Measurements from ENCODE around the gene PAFAH2. TPM values are rescaled to one million over a fixed set of nuclear protein-coding genes. Genes with fewer than 3 reads are reported as not detected.
"Not testable (repeated sequence)": the region's sequence is repeated elsewhere in the genome, so short reads cannot be mapped to it uniquely, and the experiment has no call there.

The PAFAH2 gene
- total RNA-seq, 2 donors from 2014 or later, result 14.2 to 20.0 TPM

DNA sequence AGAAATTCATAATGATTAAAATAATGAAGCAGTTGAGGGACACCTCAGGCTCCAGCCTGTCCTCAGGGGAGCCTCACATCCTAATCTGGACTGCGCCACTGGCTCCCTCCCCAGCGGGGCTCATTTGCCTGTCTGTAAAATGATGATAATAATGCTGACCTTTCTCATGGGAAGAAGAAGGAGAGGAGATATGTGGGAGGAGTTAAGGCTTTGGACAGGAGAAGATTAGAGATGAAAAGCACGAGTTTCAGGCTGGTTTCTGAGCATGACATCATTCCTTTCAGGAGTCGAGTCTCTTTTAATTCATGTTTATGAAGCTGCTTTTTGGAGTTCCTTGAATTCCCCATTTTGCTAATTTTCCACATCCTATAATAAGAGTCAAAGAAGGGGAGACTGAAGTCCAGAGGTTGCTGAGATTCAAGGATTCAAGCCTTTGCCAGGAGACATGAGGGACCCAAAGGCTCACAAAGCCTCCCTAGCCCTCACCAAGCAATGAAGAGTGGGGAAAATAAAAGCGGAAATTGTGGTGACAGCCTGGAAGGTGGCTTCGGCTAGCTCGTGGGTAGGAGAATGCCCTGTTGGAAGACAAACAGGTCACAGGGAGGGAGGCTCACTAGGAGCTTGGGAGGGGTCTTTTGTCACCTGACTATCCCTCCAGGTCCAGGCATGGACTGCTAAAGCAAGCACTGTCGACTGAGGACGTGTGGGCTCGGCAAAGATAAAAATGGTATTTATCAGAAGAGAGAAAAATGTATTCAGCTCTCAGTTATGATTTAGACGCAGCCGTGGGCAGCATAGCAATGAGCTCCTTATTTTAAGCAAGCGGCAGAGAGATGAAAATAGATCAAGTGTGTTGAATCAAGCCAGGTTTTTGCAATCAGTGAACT, 64.1 kb downstream of the PAFAH2 start:
- no peak overlapping the region for H3K27ac Mint-ChIP-seq
- no peak overlapping the region for H3K4me3 Mint-ChIP-seq
- H3K27me3 Mint-ChIP-seq, result no peaks in the 10 kb centered on the region
- no peak for DNase-seq (ENCODE audit: low spot score)
- no peaks in the 10 kb centered on the region for H3K36me3 Mint-ChIP-seq
- ATAC-seq, result no peak
- no peaks in the 10 kb centered on the region for H3K9me3 Mint-ChIP-seq
- H3K4me1 Mint-ChIP-seq (ENCODE audit: low read depth in 2 of 2), result no peaks in the 10 kb centered on the region

DNA sequence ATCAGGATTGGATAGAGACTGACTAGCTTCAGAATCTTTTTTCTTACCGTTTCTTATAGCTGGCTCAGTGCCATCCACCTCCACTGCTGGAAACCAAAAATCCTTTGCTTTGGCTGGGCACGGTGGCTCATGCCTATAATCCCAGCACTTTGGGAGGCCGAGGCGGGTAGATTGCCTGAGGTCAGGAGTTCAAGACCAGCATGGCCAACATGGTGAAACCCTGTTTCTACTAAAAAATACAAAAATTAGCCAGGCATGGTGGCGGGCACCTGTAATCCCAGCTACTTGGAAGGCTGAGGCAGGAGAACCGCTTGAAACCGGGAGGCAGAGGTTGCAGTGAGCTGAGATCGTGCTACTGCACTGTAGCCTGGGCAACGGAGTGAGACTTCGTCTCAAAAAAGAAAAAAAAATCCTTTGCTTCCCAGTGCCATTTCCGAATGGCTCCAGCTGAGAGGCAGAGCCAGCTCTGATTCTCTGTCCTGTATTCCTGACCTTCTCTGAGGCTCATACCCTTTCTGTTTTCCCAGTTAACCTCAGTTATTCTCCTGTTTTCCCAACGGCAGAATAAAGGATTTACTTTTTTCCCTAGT, 65.0 kb downstream of the PAFAH2 start:
- H3K27ac Mint-ChIP-seq, result not testable (repeated sequence)

DNA sequence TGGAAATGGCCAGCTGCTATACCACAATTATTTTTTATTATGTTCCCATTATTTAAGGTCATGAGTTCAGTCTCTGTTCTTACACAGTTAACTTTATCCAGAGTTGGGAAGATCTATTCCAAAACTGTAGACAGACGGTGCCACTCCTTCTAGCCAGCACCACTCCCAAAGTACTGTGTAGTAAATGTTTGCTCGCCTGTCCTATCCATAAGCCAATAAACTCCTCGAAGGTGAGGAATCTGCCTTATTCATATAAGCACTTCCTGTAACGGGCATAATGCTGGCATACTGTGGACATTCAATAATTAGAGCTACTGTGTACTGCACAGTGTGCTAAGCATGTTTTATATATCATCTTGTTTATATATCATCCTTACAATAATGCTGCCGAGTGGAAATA, 65.5 kb downstream of the PAFAH2 start:
- H3K27me3 Mint-ChIP-seq, result no peaks in the 10 kb centered on the region
- DNase-seq (ENCODE audit: low spot score), result no peak
- no peak overlapping the region for H3K4me3 Mint-ChIP-seq
- H3K36me3 Mint-ChIP-seq, result no peaks in the 10 kb centered on the region
- no peak for ATAC-seq
- H3K9me3 Mint-ChIP-seq, result no peaks in the 10 kb centered on the region
- no peak overlapping the region for H3K27ac Mint-ChIP-seq
- H3K4me1 Mint-ChIP-seq (ENCODE audit: low read depth in 2 of 2), result no peaks in the 10 kb centered on the region

More for the DNA sequence above, 65.0 kb downstream of the PAFAH2 start:
- DNase-seq (ENCODE audit: low spot score); H3K4me3 Mint-ChIP-seq; H3K4me1 Mint-ChIP-seq (ENCODE audit: low read depth in 2 of 2); H3K36me3 Mint-ChIP-seq; H3K27me3 Mint-ChIP-seq; ATAC-seq; H3K9me3 Mint-ChIP-seq: not testable (repeated sequence)

DNA sequence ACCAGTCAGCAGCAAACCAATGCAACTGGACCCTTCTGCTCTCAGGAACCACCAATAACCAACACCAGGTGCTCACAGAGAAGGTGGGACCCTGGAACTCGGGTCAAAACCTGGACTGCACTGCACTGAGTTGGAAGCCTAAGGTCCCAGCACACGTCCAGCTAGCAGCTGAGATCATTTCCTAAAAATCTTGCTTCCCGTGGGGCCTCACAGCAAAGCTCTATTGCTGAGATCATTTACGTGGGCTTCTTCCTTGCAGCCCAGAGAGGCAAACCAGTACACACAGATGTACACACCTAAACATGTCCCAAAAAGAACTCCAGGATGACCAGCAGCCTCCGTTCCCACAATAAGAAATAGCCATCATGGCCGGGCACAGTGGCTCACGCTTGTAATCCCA, 68.8 kb downstream of the PAFAH2 start:
- Mint-ChIP-seq H3K4me3 (no peak overlapping the region), H3K9me3 (no peaks in the 10 kb centered on the region)

DNA sequence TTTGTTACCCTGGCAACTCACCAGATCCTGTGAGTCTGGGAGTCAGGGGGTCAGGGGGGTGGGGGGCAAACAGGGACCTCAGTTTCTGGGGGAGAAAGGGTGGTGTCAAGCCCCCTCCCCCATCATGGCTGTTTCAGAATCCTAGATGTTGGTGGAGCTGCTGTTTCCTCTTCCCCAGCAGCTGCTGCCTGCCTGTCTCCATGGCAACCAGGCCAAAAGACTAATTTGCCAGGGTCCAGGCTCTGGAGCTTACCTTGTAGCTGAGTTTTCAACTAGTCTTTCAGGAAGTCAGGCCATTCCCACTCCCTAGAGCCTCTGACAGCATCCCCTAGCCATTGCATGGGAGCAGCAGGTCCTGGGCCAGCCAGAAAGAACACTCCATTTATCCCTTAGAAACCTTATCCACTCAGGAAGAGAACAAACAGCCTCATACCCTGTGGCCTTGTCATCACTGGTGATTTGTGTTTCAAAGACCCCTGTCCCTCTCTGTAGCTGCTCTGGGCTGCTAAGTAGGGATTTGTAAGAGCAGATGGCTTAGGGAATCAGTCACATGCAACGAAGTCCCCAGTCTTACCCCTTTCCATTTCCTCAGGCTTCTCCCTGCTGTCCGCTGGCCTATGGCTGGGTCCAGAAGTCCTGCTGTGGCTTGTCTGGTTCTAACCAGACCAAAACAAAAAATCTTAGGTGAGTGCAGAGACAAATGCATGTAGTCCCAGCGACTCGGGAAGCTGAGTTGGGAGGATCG, 70.2 kb downstream of the PAFAH2 start:
- Mint-ChIP-seq H3K27ac (no peak overlapping the region), H3K27me3 (no peaks in the 10 kb centered on the region), H3K4me3 (no peak overlapping the region), H3K9me3 (no peaks in the 10 kb centered on the region), H3K36me3 (no peaks in the 10 kb centered on the region), H3K4me1 (ENCODE audit: low read depth in 2 of 2) (peaks cover 6% of the 10 kb centered on the region in 2 donors)
- no peak for ATAC-seq
- no peak for DNase-seq (ENCODE audit: low spot score)

More for the DNA sequence above, 68.8 kb downstream of the PAFAH2 start:
- ATAC-seq (no peak), DNase-seq (ENCODE audit: low spot score) (no peak)
- no peaks in the 10 kb centered on the region for H3K4me1 Mint-ChIP-seq (ENCODE audit: low read depth in 2 of 2)
- H3K27me3 Mint-ChIP-seq, result no peaks in the 10 kb centered on the region
- H3K27ac Mint-ChIP-seq, result no peak overlapping the region
- no peaks in the 10 kb centered on the region for H3K36me3 Mint-ChIP-seq

DNA sequence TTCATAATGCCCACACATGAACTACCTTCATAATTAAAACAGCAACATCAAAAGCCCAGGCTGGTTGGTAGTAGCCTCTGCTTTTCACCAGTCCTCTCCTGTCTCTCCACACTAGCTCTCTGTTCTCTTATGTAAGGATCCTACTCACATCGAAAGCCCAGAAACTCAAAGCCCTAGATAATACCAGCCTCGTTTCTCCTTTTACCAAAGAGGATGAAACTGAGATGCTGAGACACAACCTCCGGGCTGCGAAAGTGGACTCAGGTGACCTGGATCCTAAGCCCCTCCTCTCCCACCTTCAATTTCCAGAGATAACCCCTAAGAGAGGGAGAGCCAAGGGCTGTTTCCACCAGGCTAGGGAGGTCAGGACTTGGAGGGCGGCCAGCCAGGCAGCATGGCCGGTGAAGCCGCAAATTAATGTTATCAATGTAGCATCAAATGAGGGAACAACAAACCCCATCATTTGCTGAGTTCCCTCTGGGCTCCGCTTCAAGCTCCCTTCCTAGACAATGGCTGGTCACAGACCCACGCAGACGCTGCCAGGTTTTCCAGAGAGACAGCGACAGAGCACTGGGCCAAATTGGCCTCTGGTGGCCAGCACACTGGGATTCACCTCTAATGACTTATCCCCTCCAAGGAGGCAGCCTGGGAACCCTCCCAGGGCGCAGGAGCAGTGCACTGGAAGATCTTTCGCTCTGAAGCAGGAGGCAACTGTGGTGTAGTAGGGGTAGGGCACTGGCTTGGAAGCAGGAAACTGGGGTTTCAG, 70.9 kb downstream of the PAFAH2 start:
- ATAC-seq, result no peak

DNA sequence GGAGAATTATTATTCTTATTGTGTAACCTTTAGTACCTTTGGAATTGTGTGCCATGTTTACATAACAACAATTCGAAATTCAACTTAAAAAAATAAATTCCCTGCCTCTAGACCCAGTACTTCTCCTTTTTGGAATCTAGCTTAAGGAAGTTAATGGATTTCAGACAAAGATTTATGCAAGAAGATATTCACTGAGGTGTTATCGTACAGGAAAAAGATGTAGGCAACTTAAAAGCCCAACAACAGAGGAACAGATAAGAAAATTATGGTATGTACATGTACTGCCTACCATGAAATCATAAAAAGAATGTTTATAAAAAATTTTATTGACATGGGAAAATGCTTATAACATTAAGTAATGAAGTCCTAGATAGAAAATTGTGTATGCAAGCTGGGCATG, 73.4 kb downstream of the PAFAH2 start:
- H3K4me3 Mint-ChIP-seq, result no peak overlapping the region
- no peak for ATAC-seq
- no peaks in the 10 kb centered on the region for H3K9me3 Mint-ChIP-seq

More for the DNA sequence above, 70.9 kb downstream of the PAFAH2 start:
- Mint-ChIP-seq H3K36me3 (no peaks in the 10 kb centered on the region), H3K9me3 (no peaks in the 10 kb centered on the region), H3K4me1 (ENCODE audit: low read depth in 2 of 2) (peaks cover 12% of the 10 kb centered on the region in 2 donors), H3K4me3 (no peak overlapping the region), H3K27me3 (no peaks in the 10 kb centered on the region), H3K27ac (no peak overlapping the region)
- DNase-seq (ENCODE audit: low spot score), result no peak

DNA sequence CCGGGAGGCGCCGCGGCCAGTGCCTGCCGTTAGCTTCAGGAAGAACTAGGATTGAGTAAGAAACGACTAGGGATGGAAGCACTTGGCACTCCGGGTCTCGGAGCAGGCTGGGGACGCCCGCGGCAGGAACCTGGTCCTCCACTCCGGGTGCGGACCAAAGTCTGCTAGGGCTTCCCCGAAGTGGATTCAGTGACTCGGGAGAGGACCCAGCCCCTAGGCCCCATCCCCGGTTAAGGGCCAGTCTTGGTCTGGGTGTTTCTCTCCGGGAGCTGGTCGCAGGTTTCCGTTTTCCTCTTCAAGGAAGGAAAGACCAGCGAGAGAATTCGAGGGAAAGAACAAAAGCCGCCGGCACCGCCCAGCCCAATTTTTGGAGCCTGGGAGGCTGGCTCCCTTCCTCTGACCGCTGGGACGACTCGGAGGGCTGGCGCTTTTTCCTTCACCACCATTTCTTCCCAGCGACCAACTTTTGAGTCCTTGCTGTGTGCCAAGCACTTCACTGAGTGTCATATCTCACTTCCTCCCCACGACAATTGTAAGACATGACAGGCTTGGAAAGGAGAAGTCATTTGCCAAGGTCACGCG, 74.8 kb downstream of the PAFAH2 start:
- Mint-ChIP-seq H3K4me3 (peak overlapping the region; percentile 84), H3K36me3 (no peaks in the 10 kb centered on the region), H3K27me3 (no peaks in the 10 kb centered on the region), H3K4me1 (ENCODE audit: low read depth in 2 of 2) (peaks cover 17 to 19% of the 10 kb centered on the region in 2 donors), H3K27ac (no peak overlapping the region), H3K9me3 (no peaks in the 10 kb centered on the region)
- ATAC-seq, result peak; percentile 43 to 52
- DNase-seq (ENCODE audit: low spot score), result no peak

More for the DNA sequence above, 73.4 kb downstream of the PAFAH2 start:
- no peaks in the 10 kb centered on the region for H3K27me3 Mint-ChIP-seq
- no peak for DNase-seq (ENCODE audit: low spot score)
- no peaks in the 10 kb centered on the region for H3K36me3 Mint-ChIP-seq
- H3K27ac Mint-ChIP-seq, result no peak overlapping the region
- H3K4me1 Mint-ChIP-seq (ENCODE audit: low read depth in 2 of 2), result peaks cover 14 to 17% of the 10 kb centered on the region in 2 donors

DNA sequence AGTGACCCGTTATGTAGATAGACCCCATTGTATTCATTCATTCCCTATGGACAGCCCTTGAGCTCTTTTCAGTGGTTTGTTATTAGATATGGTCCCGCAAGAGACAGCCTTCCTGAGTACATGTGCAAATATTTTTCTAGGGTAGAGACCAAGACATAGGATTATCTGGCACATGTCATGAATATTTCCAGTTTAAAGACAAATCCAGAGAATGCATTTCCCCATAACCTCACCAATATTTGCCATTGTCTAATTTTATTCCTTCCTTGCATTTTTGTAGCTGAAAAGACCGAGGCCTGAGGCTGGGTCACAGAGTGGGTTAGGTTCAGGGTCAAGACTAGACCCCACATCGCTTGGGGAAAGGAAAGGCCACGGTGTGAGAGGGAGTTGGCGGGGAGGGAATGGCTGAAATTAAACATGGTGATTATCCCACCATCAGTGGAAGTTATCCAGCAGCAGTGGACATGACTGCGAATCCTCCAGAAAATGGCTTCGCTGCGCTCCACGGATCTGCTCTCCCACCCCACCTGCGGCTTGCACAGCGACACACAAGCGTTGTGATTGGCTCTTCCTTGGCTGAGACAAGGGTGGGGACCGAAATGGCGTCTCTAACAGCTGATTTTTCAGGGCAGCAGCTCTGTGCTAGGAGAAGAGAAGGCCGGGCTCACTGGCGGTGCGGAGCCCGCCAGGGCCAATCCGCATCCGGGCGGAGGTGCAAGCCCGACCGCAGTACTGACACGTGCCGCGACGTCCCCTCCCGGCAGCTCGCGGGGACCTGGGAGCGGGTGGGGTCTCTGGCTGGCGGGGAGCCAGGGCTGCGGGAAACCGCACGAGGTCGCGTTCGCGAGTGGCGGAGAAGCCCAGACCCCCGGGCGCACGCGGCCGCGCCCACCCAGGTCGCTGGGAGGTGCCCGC, 75.5 kb downstream of the PAFAH2 start:
- Mint-ChIP-seq H3K36me3 (no peaks in the 10 kb centered on the region), H3K9me3 (no peaks in the 10 kb centered on the region), H3K4me3 (peak overlapping the region; percentile 84), H3K4me1 (ENCODE audit: low read depth in 2 of 2) (peaks cover 22 to 24% of the 10 kb centered on the region in 2 donors), H3K27ac (no peak overlapping the region), H3K27me3 (no peaks in the 10 kb centered on the region)
- ATAC-seq, result peak; percentile 78 to 88
- no peak for DNase-seq (ENCODE audit: low spot score)

DNA sequence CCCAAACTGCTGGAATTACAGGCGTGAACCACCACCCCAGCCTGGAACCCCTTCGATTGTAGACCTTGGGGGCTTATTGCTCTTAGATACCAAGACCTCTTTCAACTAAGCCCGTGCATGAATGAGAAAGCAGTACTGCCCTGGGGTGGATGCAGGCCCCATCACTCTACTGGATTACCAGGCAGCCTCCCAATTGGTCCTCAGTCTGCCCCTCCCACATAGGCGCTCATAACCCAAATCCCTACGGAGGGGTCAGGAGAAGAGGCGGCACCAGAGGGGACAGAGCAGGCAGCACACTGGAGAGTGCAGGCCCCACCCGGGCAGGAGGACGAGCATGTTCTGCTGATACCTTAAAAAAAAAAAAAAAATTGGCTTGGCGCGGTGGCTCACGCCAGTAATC, 79.2 kb downstream of the PAFAH2 start:
- Mint-ChIP-seq H3K4me1 (ENCODE audit: low read depth in 2 of 2) (peaks cover 20 to 23% of the 10 kb centered on the region in 2 donors), H3K9me3 (no peaks in the 10 kb centered on the region), H3K4me3 (no peak overlapping the region), H3K36me3 (no peaks in the 10 kb centered on the region), H3K27me3 (no peaks in the 10 kb centered on the region), H3K27ac (no peak overlapping the region)
- no peak for DNase-seq (ENCODE audit: low spot score)
- ATAC-seq, result no peak

DNA sequence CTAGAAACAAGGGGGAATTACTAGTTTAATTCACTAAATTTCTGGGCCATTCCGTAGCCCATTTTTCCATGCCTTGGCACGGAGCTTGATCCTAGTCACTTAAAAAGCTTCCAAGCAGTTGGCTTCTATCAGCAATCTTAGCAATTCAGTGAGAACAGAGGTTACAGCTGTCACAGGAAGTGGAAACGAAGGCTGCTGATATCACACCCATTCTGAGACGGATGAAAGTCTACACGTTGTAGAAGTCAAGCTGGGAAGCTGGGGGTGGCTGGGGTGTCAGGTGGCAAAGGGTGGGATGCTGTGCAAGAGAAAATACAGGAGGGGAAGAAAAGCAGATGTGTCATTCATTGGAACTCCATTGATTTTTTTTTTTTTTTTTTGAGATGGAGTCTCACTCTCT, 79.9 kb downstream of the PAFAH2 start:
- H3K27me3 Mint-ChIP-seq, result no peaks in the 10 kb centered on the region
- peak overlapping the region in 1 of 2 donors; percentile 25 for H3K27ac Mint-ChIP-seq
- DNase-seq (ENCODE audit: low spot score), result no peak
- peak in 1 of 2 donors; percentile 54 for ATAC-seq
- H3K4me1 Mint-ChIP-seq (ENCODE audit: low read depth in 2 of 2), result peaks cover 17 to 18% of the 10 kb centered on the region in 2 donors
- H3K36me3 Mint-ChIP-seq, result no peaks in the 10 kb centered on the region
- no peaks in the 10 kb centered on the region for H3K9me3 Mint-ChIP-seq
- H3K4me3 Mint-ChIP-seq, result peak overlapping the region; percentile 42

DNA sequence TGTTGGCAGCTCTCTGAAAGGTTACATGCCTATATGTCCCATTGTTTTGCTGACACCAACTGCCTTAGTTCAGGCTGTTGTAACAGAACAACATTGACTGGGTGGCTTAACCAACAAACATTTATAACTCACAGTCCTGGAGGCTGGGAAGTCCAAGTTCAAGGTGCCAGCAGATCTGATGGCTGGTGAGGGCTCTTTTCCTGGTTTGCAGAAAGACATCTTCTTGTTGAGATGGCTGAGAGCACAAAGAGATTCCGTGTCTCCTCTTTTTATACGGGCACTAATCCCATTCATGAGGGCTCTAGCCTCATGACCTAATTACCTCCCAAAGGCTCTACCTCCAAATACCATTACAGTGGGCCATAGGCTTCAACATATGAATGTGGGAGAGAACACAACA, 81.4 kb downstream of the PAFAH2 start:
- Mint-ChIP-seq H3K4me3 (no peak overlapping the region), H3K27me3 (no peaks in the 10 kb centered on the region), H3K36me3 (no peaks in the 10 kb centered on the region), H3K27ac (no peak overlapping the region), H3K4me1 (ENCODE audit: low read depth in 2 of 2) (peaks cover 8 to 10% of the 10 kb centered on the region in 2 donors), H3K9me3 (no peaks in the 10 kb centered on the region)
- DNase-seq (ENCODE audit: low spot score) (no peak), ATAC-seq (no peak)

Data from natural killer cell treated with Interleukin-12 subunit alpha and Interleukin-12 subunit beta and Interleukin-15 and Interleukin-18, amount 100 ng/mL, for 72 hours (primary cell).